Chondrocyte (in vitro differentiated cells): Measurements from ENCODE around the gene GTF2H3. TPM values are rescaled to one million over a fixed set of nuclear protein-coding genes. Genes with fewer than 3 reads are reported as not detected.
A peak's percentile ranks its signal among the peaks of the same experiment; 100 is the strongest.

Experiments used
- DNase-seq: peaks from one replicate; pipeline ENCODE4 v3.0.0; 2021; ENCODE audit warnings: mixed read lengths, low spot score
- H3K27ac Mint-ChIP-seq: one replicate; pipeline ENCODE4 v1.8.0; 2021; ENCODE audit warnings: mild to moderate bottlenecking, moderate library complexity, mixed read lengths; ENCODE audit not compliant: unreplicated experiment
- H3K27me3 Mint-ChIP-seq: 2 replicates; pipeline ENCODE4 v1.8.0; 2021; ENCODE audit warnings: low read depth, mixed read lengths
- H3K36me3 Mint-ChIP-seq: 2 replicates; pipeline ENCODE4 v1.8.0; 2021; ENCODE audit warnings: low read depth, mixed read lengths
- H3K4me1 Mint-ChIP-seq: 2 replicates; pipeline ENCODE4 v1.8.0; 2021; ENCODE audit warnings: low read depth, mild to moderate bottlenecking, mixed read lengths
- H3K4me3 Mint-ChIP-seq: one replicate; pipeline ENCODE4 v1.8.0; 2021; ENCODE audit warnings: mild to moderate bottlenecking, moderate library complexity, mixed read lengths; ENCODE audit not compliant: unreplicated experiment
- H3K9me3 Mint-ChIP-seq: 2 replicates; pipeline ENCODE4 v1.8.0; 2021; ENCODE audit warnings: low read depth, mixed read lengths
- CTCF ChIP-seq: fragments of 200-600 bp; sonication (generic); IDR thresholded peaks from 2 replicates; pipeline ENCODE4 v1.5.0; 2021; ENCODE audit warnings: antibody characterized with exemption, mild to moderate bottlenecking, moderate library complexity
- total RNA-seq: library from RNA; stranded (reverse); gene quantifications from 3 replicates; pipeline ENCODE4 v1.2.1, GENCODE V29; 2021

GTF2H3 gene
- total RNA-seq, 1 donor from 2014 or later, result 28.8 TPM

GRCh38 chr12:123617580-123617979 lies 16.0 kb upstream of the GTF2H3 start:
- H3K27me3 Mint-ChIP-seq, result no peaks in the 10 kb centered on the region
- H3K27ac Mint-ChIP-seq, result no peak overlapping the region
- H3K9me3 Mint-ChIP-seq, result no peaks in the 10 kb centered on the region
- H3K4me1 Mint-ChIP-seq, result peaks cover 8% of the 10 kb centered on the region
- TF ChIP-seq CTCF, result no peak
- no peak for DNase-seq
- H3K36me3 Mint-ChIP-seq, result peaks cover 39% of the 10 kb centered on the region
- no peak overlapping the region for H3K4me3 Mint-ChIP-seq

GRCh38 chr12:123621101-123621500 lies 12.5 kb upstream of the GTF2H3 start:
- Mint-ChIP-seq H3K9me3 (no peaks in the 10 kb centered on the region), H3K36me3 (peaks cover 36% of the 10 kb centered on the region), H3K4me1 (peaks cover 6% of the 10 kb centered on the region), H3K27me3 (no peaks in the 10 kb centered on the region), H3K27ac (no peak overlapping the region), H3K4me3 (no peak overlapping the region)
- TF ChIP-seq CTCF, result no peak
- no peak for DNase-seq

GRCh38 chr12:123621619-123622530 lies 11.8 kb upstream of the GTF2H3 start:
- Mint-ChIP-seq H3K4me1 (peaks cover 6% of the 10 kb centered on the region), H3K36me3 (peaks cover 43% of the 10 kb centered on the region), H3K27ac (peak overlapping the region; percentile 5), H3K4me3 (no peak overlapping the region), H3K9me3 (no peaks in the 10 kb centered on the region), H3K27me3 (no peaks in the 10 kb centered on the region)
- TF ChIP-seq CTCF, result no peak
- no peak for DNase-seq

GRCh38 chr12:123634142-123634561 lies 523 bp downstream of the GTF2H3 start:
- H3K36me3 Mint-ChIP-seq, result peaks cover 9% of the 10 kb centered on the region
- H3K27me3 Mint-ChIP-seq, result no peaks in the 10 kb centered on the region
- TF ChIP-seq CTCF, result no peak
- no peaks in the 10 kb centered on the region for H3K9me3 Mint-ChIP-seq
- H3K4me1 Mint-ChIP-seq, result peaks cover 21% of the 10 kb centered on the region
- DNase-seq, result no peak
- H3K27ac Mint-ChIP-seq, result peak overlapping the region; percentile 96
- H3K4me3 Mint-ChIP-seq, result peak overlapping the region; percentile 98

GRCh38 chr12:123643911-123644310 lies 10.3 kb downstream of the GTF2H3 start:
- no peaks in the 10 kb centered on the region for H3K9me3 Mint-ChIP-seq
- DNase-seq, result no peak
- no peak overlapping the region for H3K4me3 Mint-ChIP-seq
- H3K27ac Mint-ChIP-seq, result no peak overlapping the region
- H3K27me3 Mint-ChIP-seq, result no peaks in the 10 kb centered on the region
- H3K4me1 Mint-ChIP-seq, result no peaks in the 10 kb centered on the region
- peaks cover 18% of the 10 kb centered on the region for H3K36me3 Mint-ChIP-seq
- TF ChIP-seq CTCF, result no peak
